Urinary bladder (tissue), 4 donors: ENCODE measurements around the gene ALG9. TPM values are rescaled to one million over a fixed set of nuclear protein-coding genes. Genes with fewer than 3 reads are reported as not detected.
A peak's percentile ranks its signal among the peaks of the same experiment; 100 is the strongest.

Source experiments
- DNase-seq: peaks from one replicate; pipeline ENCODE4 v3.0.0-alpha.2; 2015; ENCODE audit errors: extremely low spot score
- H3K27ac ChIP-seq: one replicate; pipeline ENCODE4 v1.5.1; 2013; ENCODE audit warnings: low read depth, mild to moderate bottlenecking, moderate library complexity
- H3K36me3 ChIP-seq: one replicate; pipeline ENCODE4 v1.6.1; 2013; ENCODE audit warnings: mild to moderate bottlenecking, moderate library complexity; ENCODE audit not compliant: insufficient read depth
- H3K4me1 ChIP-seq: one replicate; pipeline ENCODE4 v1.6.1; 2013; ENCODE audit warnings: mild to moderate bottlenecking, moderate library complexity; ENCODE audit not compliant: insufficient read depth
- H3K4me3 ChIP-seq: one replicate; pipeline ENCODE4 v1.5.1; 2013; ENCODE audit warnings: low read depth, low read length
- WGBS: extraction: QIAGEN DNeasy Blood & Tissue Kit; methylation state at CpG from one replicate; pipeline ENCODE4 v1.1.7; 2013; 5-methylcytosine and 5-hydroxymethylcytosine counted together
- polyA plus RNA-seq: library from polyadenylated mRNA; stranded (reverse); fragments of 200-250 nt; gene quantifications from one replicate; pipeline ENCODE4 v1.2.3, GENCODE V29; 2013
- total RNA-seq: library from RNA; depleted of rRNA; stranded (reverse); fragments of >200 nt; gene quantifications from one replicate; pipeline ENCODE4 v1.2.3, GENCODE V29; 2014
- donor health status: healthy with polysubstance abuse.
- donor health status: healthy.

The ALG9 gene, protein sequence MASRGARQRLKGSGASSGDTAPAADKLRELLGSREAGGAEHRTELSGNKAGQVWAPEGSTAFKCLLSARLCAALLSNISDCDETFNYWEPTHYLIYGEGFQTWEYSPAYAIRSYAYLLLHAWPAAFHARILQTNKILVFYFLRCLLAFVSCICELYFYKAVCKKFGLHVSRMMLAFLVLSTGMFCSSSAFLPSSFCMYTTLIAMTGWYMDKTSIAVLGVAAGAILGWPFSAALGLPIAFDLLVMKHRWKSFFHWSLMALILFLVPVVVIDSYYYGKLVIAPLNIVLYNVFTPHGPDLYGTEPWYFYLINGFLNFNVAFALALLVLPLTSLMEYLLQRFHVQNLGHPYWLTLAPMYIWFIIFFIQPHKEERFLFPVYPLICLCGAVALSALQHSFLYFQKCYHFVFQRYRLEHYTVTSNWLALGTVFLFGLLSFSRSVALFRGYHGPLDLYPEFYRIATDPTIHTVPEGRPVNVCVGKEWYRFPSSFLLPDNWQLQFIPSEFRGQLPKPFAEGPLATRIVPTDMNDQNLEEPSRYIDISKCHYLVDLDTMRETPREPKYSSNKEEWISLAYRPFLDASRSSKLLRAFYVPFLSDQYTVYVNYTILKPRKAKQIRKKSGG
- 57.7 TPM for total RNA-seq
- polyA plus RNA-seq: 21.3 TPM

- WGBS: under 1% methylated on average over 51 of the region's 51 CpGs
- Histone ChIP-seq H3K4me1 (peaks cover 2% of the 10 kb centered on the region), H3K36me3 (peaks cover 2% of the 10 kb centered on the region), H3K4me3 (peak within 1 kb of the TSS; percentile 93), H3K27ac (peak within 1 kb of the TSS; percentile 84)
- DNase-seq: peak; percentile 31
These were observed at the start of gene ALG9 for GRCh38 chr11:111870886-111871692. Gene ALG9 (minus strand): TSS chr11:111871581. CDS start chr11:111871482, 99 bp downstream.

GRCh38 chr11:111920908-111921307 is 49.5 kb upstream of the ALG9 start:
- WGBS: 72% methylated on average over 2 of the region's 2 CpGs
- no peaks in the 10 kb centered on the region for H3K4me1 ChIP-seq
- no peak overlapping the region for H3K4me3 ChIP-seq
- no peak for DNase-seq
- no peaks in the 10 kb centered on the region for H3K36me3 ChIP-seq
- no peak overlapping the region for H3K27ac ChIP-seq

- H3K36me3 ChIP-seq: no peaks in the 10 kb centered on the region
- H3K4me1 ChIP-seq: no peaks in the 10 kb centered on the region
- no peak within 1 kb of the TSS for H3K27ac ChIP-seq
- peak; percentile 80 for DNase-seq
- no peak within 1 kb of the TSS for H3K4me3 ChIP-seq
- 58% methylated on average over 19 of the region's 19 CpGs for WGBS
These were observed 47.2 kb upstream of the ALG9 start, which contains the start of gene C11orf52 for GRCh38 chr11:111918390-111919256. Gene C11orf52 (plus strand): TSS chr11:111918913. CDS start chr11:111918973, 60 bp downstream.

DNA sequence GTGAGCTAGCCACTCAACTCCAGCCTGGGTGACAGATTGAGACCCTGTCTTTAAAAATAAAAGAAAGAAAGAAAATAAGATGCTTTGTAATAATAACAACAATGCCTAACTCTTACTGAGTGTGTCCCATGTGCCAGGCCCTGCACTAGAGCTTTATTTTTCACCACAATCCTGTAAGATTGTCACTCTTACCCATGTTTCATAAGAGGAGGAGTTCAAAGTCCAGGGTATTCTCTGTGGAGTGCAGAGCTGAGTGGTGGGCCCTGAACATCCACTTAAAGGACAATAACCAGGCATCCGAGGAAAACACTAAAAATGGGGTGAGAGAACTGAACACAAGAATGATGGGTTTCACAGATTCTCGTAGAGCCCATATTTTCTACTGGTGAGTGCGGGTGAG is 46.4 kb upstream of the ALG9 start:
- H3K4me1 ChIP-seq: no peaks in the 10 kb centered on the region
- H3K36me3 ChIP-seq: no peaks in the 10 kb centered on the region
- no peak overlapping the region for H3K27ac ChIP-seq
- WGBS: 96% methylated on average over 3 of the region's 3 CpGs
- no peak overlapping the region for H3K4me3 ChIP-seq
- no peak for DNase-seq

- Histone ChIP-seq H3K4me3 (no peak overlapping the region), H3K27ac (no peak overlapping the region), H3K36me3 (no peaks in the 10 kb centered on the region), H3K4me1 (no peaks in the 10 kb centered on the region)
- no peak for DNase-seq
- 96% methylated on average over 2 of the region's 2 CpGs for WGBS
These were observed 45.9 kb upstream of the ALG9 start for GRCh38 chr11:111917312-111917711.

- 97% methylated on average over 1 of the region's 1 CpG for WGBS
These were observed 45.4 kb upstream of the ALG9 start for GRCh38 chr11:111916768-111917167.

DNA sequence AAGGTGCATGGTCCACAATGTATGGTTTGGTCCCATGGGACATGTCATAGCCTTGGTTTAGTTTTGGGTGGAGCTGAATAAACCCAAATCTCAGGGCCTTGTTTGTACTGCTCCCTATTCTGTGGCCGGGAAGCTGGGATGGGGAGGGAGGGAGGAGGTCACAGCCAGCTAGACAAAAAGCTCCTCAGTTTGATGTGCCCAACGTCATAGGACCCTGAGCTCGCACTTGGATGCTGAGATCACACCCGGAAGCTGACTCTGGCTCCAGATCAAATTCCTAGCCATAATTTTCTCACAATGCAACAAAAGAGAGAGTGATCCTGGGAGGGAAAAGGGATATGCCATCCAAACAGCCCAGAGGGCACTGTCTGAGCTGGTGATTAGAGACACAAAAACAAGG is 42.6 kb upstream of the ALG9 start:
- H3K4me3 ChIP-seq: no peak overlapping the region
- H3K27ac ChIP-seq: peak overlapping the region; percentile 87
- no peaks in the 10 kb centered on the region for H3K4me1 ChIP-seq
- WGBS: 21% methylated on average over 4 of the region's 4 CpGs
- DNase-seq: no peak
- H3K36me3 ChIP-seq: no peaks in the 10 kb centered on the region

More at GRCh38 chr11:111916768-111917167, 45.4 kb upstream of the ALG9 start:
- Histone ChIP-seq H3K4me1 (no peaks in the 10 kb centered on the region), H3K36me3 (no peaks in the 10 kb centered on the region), H3K4me3 (no peak overlapping the region), H3K27ac (no peak overlapping the region)
- no peak for DNase-seq

DNA sequence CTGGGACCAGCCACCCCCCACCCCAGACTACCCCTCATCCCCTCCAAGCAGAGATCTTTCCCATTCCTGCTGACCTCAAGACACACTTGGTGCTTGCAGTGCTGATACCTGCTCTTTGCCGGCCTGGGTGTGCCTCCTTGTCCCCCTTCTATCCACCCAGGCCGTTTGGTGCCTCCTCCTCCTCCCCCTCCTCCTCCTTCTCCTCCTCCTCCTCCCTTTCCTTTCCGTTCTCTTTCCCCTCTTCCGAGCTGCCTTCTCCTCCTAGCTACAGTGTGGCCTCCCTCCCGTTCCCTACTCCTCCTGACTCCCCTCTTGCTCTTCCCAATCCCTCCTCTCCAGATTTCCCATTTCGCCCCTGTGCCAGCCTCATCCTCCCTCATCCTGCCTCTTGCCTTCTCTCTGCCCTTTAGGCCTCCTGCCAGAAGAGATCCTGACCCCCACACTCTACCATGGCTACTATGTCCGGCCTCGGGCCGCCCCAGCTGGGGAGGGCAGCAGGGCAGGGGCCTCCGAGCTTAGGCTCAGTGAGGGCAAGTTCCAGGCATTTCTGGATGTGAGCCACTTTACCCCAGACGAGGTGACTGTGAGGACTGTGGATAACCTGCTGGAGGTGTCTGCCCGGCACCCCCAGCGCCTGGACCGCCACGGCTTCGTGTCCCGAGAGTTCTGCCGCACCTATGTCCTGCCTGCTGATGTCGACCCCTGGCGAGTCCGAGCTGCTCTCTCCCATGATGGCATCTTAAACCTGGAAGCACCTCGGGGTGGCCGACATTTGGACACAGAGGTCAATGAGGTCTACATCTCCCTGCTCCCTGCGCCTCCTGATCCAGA is 41.9 kb upstream of the ALG9 start:
- no peak for DNase-seq
- Histone ChIP-seq H3K4me1 (no peaks in the 10 kb centered on the region), H3K27ac (peak overlapping the region; percentile 87), H3K4me3 (peak overlapping the region; percentile 48), H3K36me3 (no peaks in the 10 kb centered on the region)
- WGBS: 41% methylated on average over 24 of the region's 24 CpGs

- 5% methylated on average over 26 of the region's 26 CpGs for WGBS
- H3K4me1 ChIP-seq: no peaks in the 10 kb centered on the region
These were observed 41.2 kb upstream of the ALG9 start, which contains the start of gene HSPB2 for GRCh38 chr11:111912535-111912934. Gene HSPB2 (plus strand): TSS chr11:111912734. CDS start chr11:111912830, 96 bp downstream.

GRCh38 chr11:111911563-111912401 is 40.4 kb upstream of the ALG9 start, which contains the start of gene CRYAB:
Gene CRYAB (minus strand): TSS chr11:111911770. CDS start chr11:111911724, 46 bp downstream.
- DNase-seq: peak; percentile 64
- Histone ChIP-seq H3K27ac (peak within 1 kb of the TSS; percentile 86), H3K36me3 (no peaks in the 10 kb centered on the region), H3K4me3 (peak within 1 kb of the TSS; percentile 48), H3K4me1 (no peaks in the 10 kb centered on the region)
- 20% methylated on average over 17 of the region's 17 CpGs for WGBS

More at GRCh38 chr11:111912535-111912934, 41.2 kb upstream of the ALG9 start, which contains the start of gene HSPB2:
- H3K36me3 ChIP-seq: no peaks in the 10 kb centered on the region
- H3K4me3 ChIP-seq: peak within 1 kb of the TSS; percentile 48
- peak within 1 kb of the TSS; percentile 87 for H3K27ac ChIP-seq
- DNase-seq: no peak
